Activated T-cell treated with anti-CD3 and anti-CD28 coated beads for 48 hours (primary cell): Measurements from ENCODE around the gene NHLRC4.

Experiments
- DNase-seq: peaks from one replicate; pipeline ENCODE4 v3.0.0-alpha.2; 2020; ENCODE audit warnings: low read depth

NHLRC4 gene

GRCh38 chr16:530111-530817 lies 36.5 kb upstream of the NHLRC4 start:
- no peak for DNase-seq

- DNase-seq: no peak
Observed at GRCh38 chr16:531494-532125, 35.2 kb upstream of the NHLRC4 start.

GRCh38 chr16:533391-534123 lies 33.2 kb upstream of the NHLRC4 start:
- DNase-seq: no peak

GRCh38 chr16:534135-534534 lies 32.7 kb upstream of the NHLRC4 start:
- DNase-seq: no peak

GRCh38 chr16:534856-535445 lies 31.9 kb upstream of the NHLRC4 start:
- no peak for DNase-seq

- DNase-seq: no peak
Observed at GRCh38 chr16:535446-536405, 31.1 kb upstream of the NHLRC4 start.

- no peak for DNase-seq
Observed at GRCh38 chr16:536746-537145, 30.1 kb upstream of the NHLRC4 start.

GRCh38 chr16:537415-538335 lies 29.1 kb upstream of the NHLRC4 start:
- DNase-seq: no peak

- no peak for DNase-seq
Observed at GRCh38 chr16:539901-540530, 26.8 kb upstream of the NHLRC4 start.

GRCh38 chr16:540645-541340 lies 26.0 kb upstream of the NHLRC4 start:
- no peak for DNase-seq

GRCh38 chr16:543301-544164 lies 23.3 kb upstream of the NHLRC4 start:
- no peak for DNase-seq

- DNase-seq: no peak
Observed at GRCh38 chr16:544517-544916, 22.3 kb upstream of the NHLRC4 start.

GRCh38 chr16:546909-547770 lies 19.7 kb upstream of the NHLRC4 start:
- DNase-seq: peak; percentile 45

- no peak for DNase-seq
Observed at GRCh38 chr16:548586-548985, 18.2 kb upstream of the NHLRC4 start.

GRCh38 chr16:549544-550263 lies 17.1 kb upstream of the NHLRC4 start:
- DNase-seq: no peak

- DNase-seq: no peak
Observed at GRCh38 chr16:551210-551609, 15.6 kb upstream of the NHLRC4 start.

GRCh38 chr16:552171-552570 lies 14.6 kb upstream of the NHLRC4 start:
- DNase-seq: no peak
